Trophoblast cell (in vitro differentiated cells and primary cell): ENCODE data around the gene KATNAL1.
A peak's percentile ranks its signal among the peaks of the same experiment; 100 is the strongest.

Experiments used
- DNase-seq, 2 donors: peaks; one replicate each; pipeline ENCODE4 v3.0.0-alpha.2; 2016
- H2AFZ ChIP-seq: 2 replicates; pipeline ENCODE4 v1.6.1; 2013; ENCODE audit warnings: low read length, moderate library complexity, mild to moderate bottlenecking; ENCODE audit not compliant: insufficient read depth, poor library complexity
- H2AK5ac ChIP-seq: 2 replicates; pipeline ENCODE4 v1.6.1; 2013; ENCODE audit warnings: mild to moderate bottlenecking, low read length
- H2BK120ac ChIP-seq: 2 replicates; pipeline ENCODE4 v1.6.1; 2013; ENCODE audit warnings: low read length, mild to moderate bottlenecking, moderate library complexity; ENCODE audit not compliant: insufficient read depth, poor library complexity
- H2BK12ac ChIP-seq: 2 replicates; pipeline ENCODE4 v1.6.1; 2013; ENCODE audit warnings: mild to moderate bottlenecking, low read length, moderate library complexity
- H2BK5ac ChIP-seq: 2 replicates; pipeline ENCODE4 v1.6.1; 2013; ENCODE audit warnings: low read length, low read depth, moderate library complexity, mild to moderate bottlenecking; ENCODE audit not compliant: poor library complexity
- H3K14ac ChIP-seq: 2 replicates; pipeline ENCODE4 v1.6.1; 2013; ENCODE audit warnings: mild to moderate bottlenecking, low read length
- H3K18ac ChIP-seq: 2 replicates; pipeline ENCODE4 v1.6.1; 2013; ENCODE audit warnings: mild to moderate bottlenecking, low read length
- H3K23ac ChIP-seq: 2 replicates; pipeline ENCODE4 v1.6.1; 2013; ENCODE audit warnings: low read length
- H3K27ac ChIP-seq: 2 replicates; pipeline ENCODE4 v1.5.1; 2013; ENCODE audit warnings: low read depth, mild to moderate bottlenecking, inconsistent platforms, low read length, moderate library complexity
- H3K27me3 ChIP-seq: 2 replicates; pipeline ENCODE4 v1.6.1; 2013; ENCODE audit warnings: inconsistent platforms, mild to moderate bottlenecking, low read length, moderate library complexity; ENCODE audit not compliant: insufficient read depth
- H3K36me3 ChIP-seq, 2 experiments: 1 replicate in 1 of 2; 2 replicates in 1 of 2; pipeline ENCODE4 v1.6.1; 2013; ENCODE audit warnings: low read length in 2 of 2, mild to moderate bottlenecking in 2 of 2, moderate library complexity in 1 of 2; ENCODE audit not compliant: insufficient read depth in 2 of 2, control insufficient read depth in 1 of 2
- H3K4ac ChIP-seq: 2 replicates; pipeline ENCODE4 v1.6.1; 2013; ENCODE audit warnings: low read depth, mild to moderate bottlenecking, low read length, moderate library complexity
- H3K4me1 ChIP-seq, 2 experiments: 1 replicate in 1 of 2; 2 replicates in 1 of 2; pipeline ENCODE4 v1.6.1; 2013; ENCODE audit warnings: low read length in 2 of 2, mild to moderate bottlenecking in 2 of 2, moderate library complexity in 1 of 2; ENCODE audit not compliant: insufficient read depth in 2 of 2, control insufficient read depth in 1 of 2
- H3K4me2 ChIP-seq: 2 replicates; pipeline ENCODE4 v1.6.1; 2013; ENCODE audit warnings: inconsistent platforms, mild to moderate bottlenecking, low read length, moderate library complexity
- H3K4me3 ChIP-seq: 2 replicates; pipeline ENCODE4 v1.5.1; 2013; ENCODE audit warnings: mild to moderate bottlenecking, low read depth, low read length, inconsistent platforms
- H3K79me1 ChIP-seq: one replicate; pipeline ENCODE4 v1.6.1; 2013; ENCODE audit warnings: low read length
- H3K79me2 ChIP-seq: 2 replicates; pipeline ENCODE4 v1.6.1; 2013; ENCODE audit warnings: low read length, mild to moderate bottlenecking; ENCODE audit not compliant: control insufficient read depth, insufficient read depth, poor library complexity
- H3K9ac ChIP-seq: 2 replicates; pipeline ENCODE4 v1.6.1; 2013; ENCODE audit warnings: mild to moderate bottlenecking, low read length
- H3K9me3 ChIP-seq: 2 replicates; pipeline ENCODE4 v1.6.1; 2013; ENCODE audit warnings: low read depth, mild to moderate bottlenecking, control low read depth, inconsistent platforms, low read length; ENCODE audit not compliant: insufficient read depth
- H4K12ac ChIP-seq: 2 replicates; pipeline ENCODE4 v1.6.1; 2013; ENCODE audit warnings: low read depth, mild to moderate bottlenecking, low read length, moderate library complexity
- H4K8ac ChIP-seq: 2 replicates; pipeline ENCODE4 v1.6.1; 2013; ENCODE audit warnings: low read depth, mild to moderate bottlenecking, low read length, moderate library complexity
- H4K91ac ChIP-seq: one replicate; pipeline ENCODE4 v1.6.1; 2013; ENCODE audit warnings: low read depth, mild to moderate bottlenecking, low read length, moderate library complexity
- WGBS: extraction: QIAGEN DNeasy Blood & Tissue Kit; methylation state at CpG from one replicate; pipeline ENCODE4 v1.1.7; 2013; ENCODE audit warnings: missing lambda C conversion rate; ENCODE audit not compliant: insufficient read length, insufficient coverage; ENCODE audit errors: extremely low coverage; 5-methylcytosine and 5-hydroxymethylcytosine counted together

KATNAL1 gene

DNA sequence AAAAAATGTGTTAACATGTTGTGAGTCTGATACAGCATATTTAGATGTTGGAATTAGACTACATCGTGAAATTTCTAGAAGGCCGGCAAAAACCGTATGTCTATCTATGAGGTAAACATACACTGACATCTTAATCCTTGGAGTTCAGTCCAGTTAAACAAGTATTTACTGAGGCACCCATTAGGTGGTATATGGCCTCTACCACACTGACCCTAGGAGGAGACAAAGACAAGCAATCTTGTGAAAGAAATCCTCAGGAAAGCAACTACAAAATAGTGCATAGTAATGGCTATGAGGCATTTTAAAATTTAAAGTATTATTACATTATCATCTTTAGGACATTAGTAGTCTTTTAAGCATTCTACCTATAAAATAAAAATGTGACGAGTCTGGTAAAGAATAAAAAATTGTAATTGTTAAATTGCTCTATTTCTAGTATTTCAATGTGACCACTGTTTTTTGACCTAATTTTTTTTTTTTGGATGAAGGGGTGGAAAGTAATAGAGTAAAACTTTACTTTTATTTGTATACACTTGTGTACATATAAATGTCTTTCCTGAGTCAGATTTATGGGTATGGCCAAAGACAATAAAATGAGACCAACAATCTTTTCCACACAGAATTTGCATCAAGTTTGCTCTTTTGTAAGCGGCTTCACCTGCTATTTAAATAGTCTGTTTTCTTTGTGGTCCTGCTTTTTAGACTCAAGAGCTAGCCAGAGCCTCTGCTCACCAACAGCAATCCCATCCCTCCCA is 50.5 kb downstream of the KATNAL1 start:
- H3K79me1 ChIP-seq = peaks cover 8% of the 10 kb centered on the region
- H2AFZ ChIP-seq = no peak overlapping the region
- peak overlapping the region; percentile 90 for H2BK120ac ChIP-seq
- no peak overlapping the region for H3K4me3 ChIP-seq
- peak overlapping the region; percentile 94 for H3K18ac ChIP-seq
- H3K23ac ChIP-seq = no peak overlapping the region
- WGBS = no CpG with 5 or more reads among the region's 5 CpGs
- H3K9ac ChIP-seq = no peak overlapping the region
- peaks cover 3% of the 10 kb centered on the region in 2 experiments for H3K4me1 ChIP-seq
- peak overlapping the region; percentile 91 for H4K8ac ChIP-seq
- no peaks in the 10 kb centered on the region for H3K27me3 ChIP-seq
- H4K12ac ChIP-seq = peak overlapping the region; percentile 60
- peak overlapping the region; percentile 96 for H3K14ac ChIP-seq
- no peaks in the 10 kb centered on the region for H3K79me2 ChIP-seq
- H3K4ac ChIP-seq = peak overlapping the region; percentile 71
- peak overlapping the region; percentile 95 for H4K91ac ChIP-seq
- peaks cover 1% of the 10 kb centered on the region for H3K9me3 ChIP-seq
- H3K27ac ChIP-seq = peak overlapping the region; percentile 96
- peak overlapping the region; percentile 95 for H2AK5ac ChIP-seq
- no peak for DNase-seq
- H2BK12ac ChIP-seq = peak overlapping the region; percentile 95
- H3K36me3 ChIP-seq = peaks cover 0 to 6% of the 10 kb centered on the region in 2 experiments
- H3K4me2 ChIP-seq = peak overlapping the region; percentile 11
- H2BK5ac ChIP-seq = peak overlapping the region; percentile 95

DNA sequence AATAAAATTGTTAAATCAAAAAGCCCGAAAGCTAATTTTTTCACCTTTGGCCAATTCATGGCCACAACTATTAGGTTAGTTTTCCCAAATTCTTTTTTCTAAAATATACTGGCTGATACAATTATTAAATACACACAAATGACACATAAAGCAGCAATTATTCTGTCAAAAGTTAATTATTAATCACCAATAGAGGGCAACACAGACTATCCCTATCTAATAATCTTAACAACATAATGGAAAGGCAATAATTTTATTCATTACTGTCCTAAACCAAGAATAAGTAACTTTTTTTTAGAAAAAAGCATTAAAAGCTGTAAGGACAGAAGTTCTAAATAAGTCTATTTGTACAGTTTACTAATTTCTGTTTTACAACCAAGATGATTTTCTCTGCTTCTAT is 51.7 kb downstream of the KATNAL1 start:
- H2BK5ac ChIP-seq = no peak overlapping the region
- H3K18ac ChIP-seq = no peak overlapping the region
- no peak overlapping the region for H2BK120ac ChIP-seq
- H3K9me3 ChIP-seq = peaks cover 1% of the 10 kb centered on the region
- H3K4me1 ChIP-seq = peaks cover 3% of the 10 kb centered on the region in 2 experiments
- DNase-seq = no peak
- H3K36me3 ChIP-seq = peaks cover 0 to 6% of the 10 kb centered on the region in 2 experiments
- peaks cover 8% of the 10 kb centered on the region for H3K79me1 ChIP-seq
- no peak overlapping the region for H3K4me2 ChIP-seq
- H2BK12ac ChIP-seq = no peak overlapping the region
- H3K4ac ChIP-seq = no peak overlapping the region
- no peak overlapping the region for H4K8ac ChIP-seq
- H3K4me3 ChIP-seq = no peak overlapping the region
- H4K12ac ChIP-seq = no peak overlapping the region
- no CpG with 5 or more reads among the region's 1 CpG for WGBS
- H3K27ac ChIP-seq = no peak overlapping the region
- H2AK5ac ChIP-seq = no peak overlapping the region
- no peak overlapping the region for H3K14ac ChIP-seq
- no peaks in the 10 kb centered on the region for H3K27me3 ChIP-seq
- H3K23ac ChIP-seq = no peak overlapping the region
- H3K9ac ChIP-seq = no peak overlapping the region
- H3K79me2 ChIP-seq = no peaks in the 10 kb centered on the region
- no peak overlapping the region for H4K91ac ChIP-seq
- no peak overlapping the region for H2AFZ ChIP-seq

DNA sequence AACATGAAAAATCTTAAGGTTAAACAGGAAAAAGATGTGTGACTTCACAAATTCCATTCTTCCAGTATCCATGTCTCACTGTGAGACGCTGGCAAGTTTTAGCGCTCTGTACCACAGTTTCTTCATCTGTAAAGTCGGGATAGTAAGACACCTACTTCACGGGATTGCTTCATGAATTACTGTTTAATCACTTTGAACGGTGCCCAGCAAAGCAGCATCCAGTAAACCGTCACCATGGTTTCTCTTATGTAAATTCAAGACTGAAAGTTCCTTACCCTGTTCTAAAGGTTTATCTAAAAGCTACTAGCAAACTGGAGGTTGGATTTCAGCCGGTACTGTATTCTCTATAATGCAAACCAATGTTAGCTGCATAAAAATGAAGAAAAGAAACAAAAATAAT is 53.5 kb downstream of the KATNAL1 start:
- Histone ChIP-seq H3K36me3 (peaks cover 0 to 5% of the 10 kb centered on the region in 2 experiments), H3K9me3 (no peaks in the 10 kb centered on the region), H2AFZ (no peak overlapping the region), H3K4ac (no peak overlapping the region), H2BK12ac (no peak overlapping the region), H4K91ac (no peak overlapping the region), H3K14ac (no peak overlapping the region), H3K4me1 (peaks cover 3% of the 10 kb centered on the region in 2 experiments), H3K23ac (no peak overlapping the region), H2BK120ac (no peak overlapping the region), H3K4me3 (no peak overlapping the region), H3K79me2 (no peaks in the 10 kb centered on the region), H3K27me3 (no peaks in the 10 kb centered on the region), H3K27ac (no peak overlapping the region), H3K9ac (no peak overlapping the region), H3K79me1 (peaks cover 4% of the 10 kb centered on the region), H4K8ac (no peak overlapping the region), H4K12ac (no peak overlapping the region), H3K4me2 (no peak overlapping the region), H3K18ac (no peak overlapping the region), H2AK5ac (no peak overlapping the region), H2BK5ac (no peak overlapping the region)
- no peak for DNase-seq
- WGBS = no CpG with 5 or more reads among the region's 7 CpGs

DNA sequence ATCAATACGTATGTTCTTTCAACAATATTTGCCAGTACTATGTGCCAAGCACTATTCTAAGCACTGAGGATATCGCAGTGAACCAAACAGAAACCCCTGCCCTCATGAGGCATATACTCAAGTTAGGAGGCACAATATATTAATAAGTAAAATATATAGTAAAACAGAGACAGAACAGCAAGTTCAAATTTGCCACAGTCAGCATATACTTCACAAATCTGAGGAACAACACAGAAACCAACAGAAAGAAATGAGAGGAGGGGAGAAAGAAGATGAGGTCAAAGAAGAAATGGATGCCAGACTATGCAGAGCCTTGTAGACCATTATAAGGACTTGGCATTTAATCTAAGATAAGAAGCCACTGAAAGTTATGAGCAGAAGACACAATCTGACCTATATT is 59.9 kb downstream of the KATNAL1 start:
- Histone ChIP-seq H3K79me2 (no peaks in the 10 kb centered on the region), H3K9me3 (no peaks in the 10 kb centered on the region), H2BK120ac (no peak overlapping the region), H4K91ac (no peak overlapping the region), H3K9ac (no peak overlapping the region), H3K14ac (no peak overlapping the region), H3K27ac (no peak overlapping the region), H3K36me3 (peaks cover 0 to 2% of the 10 kb centered on the region in 2 experiments), H3K23ac (no peak overlapping the region), H2BK5ac (no peak overlapping the region), H3K79me1 (no peaks in the 10 kb centered on the region), H3K18ac (no peak overlapping the region), H2BK12ac (no peak overlapping the region), H2AFZ (no peak overlapping the region), H4K12ac (no peak overlapping the region), H2AK5ac (no peak overlapping the region), H3K4me1 (no peaks in the 10 kb centered on the region), H3K27me3 (no peaks in the 10 kb centered on the region), H3K4ac (no peak overlapping the region), H3K4me2 (no peak overlapping the region), H3K4me3 (no peak overlapping the region), H4K8ac (no peak overlapping the region)
- no CpG with 5 or more reads among the region's 2 CpGs for WGBS
- DNase-seq = no peak
